PC-3 (cell line): ENCODE measurements around the gene LMO7. TPM values are rescaled to one million over a fixed set of nuclear protein-coding genes. Genes with fewer than 3 reads are reported as not detected.
"Not testable (repeated sequence)": the region's sequence is repeated elsewhere in the genome, so short reads cannot be mapped to it uniquely, and the experiment has no call there.

Experiments
- ATAC-seq: fragments of 200-7000 bp; cut with Tn5 transposase; 2 replicates; pipeline ENCODE4 v1.9.1; 2020; ENCODE audit warnings: mild to moderate bottlenecking, moderate library complexity
- BruUV-seq: library from RNA; stranded (reverse); fragments of 400-500 nt; replicated peaks from 2 replicates; lab custom pipeline; 2021; lab: Mats Ljungman, UMichigan
- CTCF ChIA-PET: fragments of 300-600 bp; sonication (Branson Sonifier 250); formaldehyde crosslinking; loops from one replicate; lab custom pipeline; 2022; ENCODE audit warnings: antibody characterized with exemption; lab: Charles Lee
- POLR2A ChIA-PET: fragments of 300-600 bp; sonication (Branson Sonifier 250); formaldehyde crosslinking; loops from one replicate; lab custom pipeline; 2022; ENCODE audit warnings: antibody characterized with exemption; ENCODE audit not compliant: unreplicated experiment; lab: Charles Lee
- DNase-seq: peaks from one replicate; pipeline ENCODE4 v3.0.0-alpha.2; 2015
- H2AFZ ChIP-seq: fragments of 300-600 bp; sonication (generic); 2 replicates; pipeline ENCODE4 v1.6.0; 2016; ENCODE audit warnings: antibody characterized with exemption, low read length
- H3F3A ChIP-seq: fragments of 300-600 bp; sonication (generic); one replicate; pipeline ENCODE4 v1.6.0; 2017; ENCODE audit warnings: antibody characterized with exemption, low read length, control low read depth, mild to moderate bottlenecking; ENCODE audit not compliant: unreplicated experiment
- H3K27ac ChIP-seq: fragments of 300-600 bp; sonication (generic); 2 replicates; pipeline ENCODE4 v1.5.1; 2016; ENCODE audit warnings: mild to moderate bottlenecking, low read length
- H3K27me3 ChIP-seq: fragments of 300-600 bp; sonication (generic); 2 replicates; pipeline ENCODE4 v1.6.1; 2016; ENCODE audit warnings: low read length, mixed read lengths
- H3K36me3 ChIP-seq: fragments of 300-600 bp; sonication (generic); 2 replicates; pipeline ENCODE4 v1.6.1; 2016; ENCODE audit warnings: low read depth, mixed run types, low read length, mixed read lengths
- H3K4me1 ChIP-seq: fragments of 300-600 bp; sonication (generic); 2 replicates; pipeline ENCODE4 v1.5.1; 2016; ENCODE audit warnings: low read length; ENCODE audit not compliant: insufficient read depth
- H3K4me2 ChIP-seq: fragments of 300-600 bp; sonication (generic); 2 replicates; pipeline ENCODE4 v1.6.0; 2016; ENCODE audit warnings: low read length
- H3K4me3 ChIP-seq: fragments of 300-600 bp; sonication (generic); 2 replicates; pipeline ENCODE4 v1.5.1; 2016; ENCODE audit warnings: mild to moderate bottlenecking, low read length, mixed read lengths
- H3K79me2 ChIP-seq: fragments of 300-600 bp; sonication (generic); 2 replicates; pipeline ENCODE4 v1.6.1; 2017; ENCODE audit warnings: low read length, mixed read lengths
- H3K9ac ChIP-seq: fragments of 300-600 bp; sonication (generic); 2 replicates; pipeline ENCODE4 v1.6.0; 2016; ENCODE audit warnings: mild to moderate bottlenecking, low read length
- H3K9me2 ChIP-seq: fragments of 300-600 bp; sonication (generic); replicated peaks from 2 replicates; pipeline ENCODE4 v1.6.1; 2016; ENCODE audit warnings: mixed run types, low read length, mixed read lengths
- H3K9me3 ChIP-seq: fragments of 300-600 bp; sonication (generic); 2 replicates; pipeline ENCODE4 v1.6.1; 2016; ENCODE audit warnings: low read length, mixed read lengths
- H4K20me1 ChIP-seq: fragments of 300-600 bp; sonication (generic); 2 replicates; pipeline ENCODE4 v1.6.1; 2016; ENCODE audit warnings: low read length, mixed read lengths
- EZH2 ChIP-seq: fragments of 300-600 bp; sonication (generic); IDR thresholded peaks from one replicate; pipeline ENCODE4 v1.6.1; 2017; ENCODE audit warnings: antibody characterized with exemption, mild to moderate bottlenecking, low read length; ENCODE audit not compliant: unreplicated experiment
- EZH2phosphoT487 ChIP-seq: fragments of 300-600 bp; sonication (generic); IDR thresholded peaks from 2 replicates; pipeline ENCODE4 v1.6.1; 2018; ENCODE audit warnings: mild to moderate bottlenecking, antibody characterized with exemption, low read length, borderline replicate concordance
- intact Hi-C: fragments of 100-400 bp; cut with micrococcal nuclease; formaldehyde crosslinking; loops from 2 replicates; pipeline ENCODE4 v1.9.0; 2023
- total RNA-seq: library from RNA; depleted of rRNA; stranded (reverse); fragments of >200 nt; gene quantifications from 2 replicates; pipeline ENCODE4 v1.2.3, GENCODE V29; 2014
- TF ChIP-seq, protein P1 (sequence below): fragments of 300-600 bp; sonication (generic); conservative IDR thresholded peaks from 2 replicates; pipeline ENCODE4 v1.5.1; 2017; ENCODE audit warnings: antibody characterized with exemption, low read depth, mild to moderate bottlenecking, low read length

Gene LMO7
- total RNA-seq, 1 experiment from 2014 or later = 83.6 TPM

DNA sequence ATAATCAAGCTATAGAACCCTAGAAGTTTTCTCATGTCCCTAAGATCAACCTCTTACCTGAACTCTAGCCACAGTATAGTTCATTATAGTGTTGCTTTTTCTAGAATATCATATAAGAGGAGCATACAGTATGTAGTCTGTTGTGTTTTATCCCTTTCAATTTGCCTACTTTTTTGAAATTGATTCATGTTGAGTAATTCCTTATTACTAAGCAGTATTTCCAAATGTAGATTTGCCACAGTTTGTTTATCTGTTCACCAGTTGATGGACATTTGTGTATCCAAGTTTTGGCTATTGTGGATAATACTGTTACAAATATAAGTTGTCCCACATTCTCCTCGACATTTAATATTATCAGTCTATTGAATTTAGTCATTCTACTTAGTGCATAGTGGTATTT, 138.0 kb downstream of the LMO7 start:
- Histone ChIP-seq H3K27ac (peak overlapping the region; percentile 95), H4K20me1 (no peaks in the 10 kb centered on the region), H3K4me3 (no peak overlapping the region), H3K27me3 (no peaks in the 10 kb centered on the region), H3F3A (no peaks in the 10 kb centered on the region), H3K9me2 (no peaks in the 10 kb centered on the region), H3K9me3 (no peaks in the 10 kb centered on the region), H3K4me1 (peaks cover 69% of the 10 kb centered on the region), H3K4me2 (no peak overlapping the region), H3K79me2 (peaks cover 72% of the 10 kb centered on the region), H2AFZ (no peak overlapping the region), H3K36me3 (peaks cover 19% of the 10 kb centered on the region), H3K9ac (no peak overlapping the region)
- POLR2A ChIA-PET = no interaction called here
- DNase-seq (no peak), ATAC-seq (no peak)
- intact Hi-C loops = no loop called here
- CTCF ChIA-PET = no interaction called here
- BruUV-seq = no TSS peak
- TF ChIP-seq, protein P1, sequence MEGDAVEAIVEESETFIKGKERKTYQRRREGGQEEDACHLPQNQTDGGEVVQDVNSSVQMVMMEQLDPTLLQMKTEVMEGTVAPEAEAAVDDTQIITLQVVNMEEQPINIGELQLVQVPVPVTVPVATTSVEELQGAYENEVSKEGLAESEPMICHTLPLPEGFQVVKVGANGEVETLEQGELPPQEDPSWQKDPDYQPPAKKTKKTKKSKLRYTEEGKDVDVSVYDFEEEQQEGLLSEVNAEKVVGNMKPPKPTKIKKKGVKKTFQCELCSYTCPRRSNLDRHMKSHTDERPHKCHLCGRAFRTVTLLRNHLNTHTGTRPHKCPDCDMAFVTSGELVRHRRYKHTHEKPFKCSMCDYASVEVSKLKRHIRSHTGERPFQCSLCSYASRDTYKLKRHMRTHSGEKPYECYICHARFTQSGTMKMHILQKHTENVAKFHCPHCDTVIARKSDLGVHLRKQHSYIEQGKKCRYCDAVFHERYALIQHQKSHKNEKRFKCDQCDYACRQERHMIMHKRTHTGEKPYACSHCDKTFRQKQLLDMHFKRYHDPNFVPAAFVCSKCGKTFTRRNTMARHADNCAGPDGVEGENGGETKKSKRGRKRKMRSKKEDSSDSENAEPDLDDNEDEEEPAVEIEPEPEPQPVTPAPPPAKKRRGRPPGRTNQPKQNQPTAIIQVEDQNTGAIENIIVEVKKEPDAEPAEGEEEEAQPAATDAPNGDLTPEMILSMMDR = no peak
- no peak for TF ChIP-seq EZH2phosphoT487
- TF ChIP-seq EZH2 = no peak

DNA sequence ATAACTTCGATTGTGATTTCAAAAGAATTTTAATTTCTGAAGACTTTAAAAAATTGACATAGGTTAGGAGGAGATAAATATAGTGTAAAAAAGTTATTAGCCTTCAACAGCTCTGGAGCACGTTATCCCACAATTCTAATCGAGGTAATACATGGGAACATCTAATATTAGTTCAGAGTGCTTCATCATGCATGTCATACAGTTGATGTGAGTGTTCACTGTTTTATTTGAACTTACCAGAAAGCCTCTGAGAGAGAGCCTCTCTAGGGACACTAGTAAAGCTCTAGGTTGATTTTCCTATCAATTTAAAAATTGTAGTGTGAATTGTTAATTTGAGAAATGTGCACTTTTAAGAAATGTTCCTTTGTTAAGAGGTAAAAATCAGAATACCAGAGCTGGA, 140.4 kb downstream of the LMO7 start:
- Histone ChIP-seq H3K27me3 (no peaks in the 10 kb centered on the region), H3K4me3 (no peak overlapping the region), H3K27ac (peak overlapping the region; percentile 73), H4K20me1 (no peaks in the 10 kb centered on the region), H3K4me2 (no peak overlapping the region), H3K4me1 (peaks cover 46% of the 10 kb centered on the region), H3K36me3 (peaks cover 24% of the 10 kb centered on the region), H3F3A (no peaks in the 10 kb centered on the region), H2AFZ (no peak overlapping the region), H3K9ac (peak overlapping the region; percentile 53), H3K9me3 (no peaks in the 10 kb centered on the region), H3K79me2 (peaks cover 62% of the 10 kb centered on the region), H3K9me2 (no peaks in the 10 kb centered on the region)
- intact Hi-C loops = no loop called here
- ATAC-seq (no peak), DNase-seq (no peak)
- BruUV-seq = no TSS peak
- TF ChIP-seq, protein P1 = no peak
- TF ChIP-seq EZH2phosphoT487 = no peak
- TF ChIP-seq EZH2 = no peak
- ChIA-PET POLR2A (no interaction called here), CTCF (no interaction called here)

DNA sequence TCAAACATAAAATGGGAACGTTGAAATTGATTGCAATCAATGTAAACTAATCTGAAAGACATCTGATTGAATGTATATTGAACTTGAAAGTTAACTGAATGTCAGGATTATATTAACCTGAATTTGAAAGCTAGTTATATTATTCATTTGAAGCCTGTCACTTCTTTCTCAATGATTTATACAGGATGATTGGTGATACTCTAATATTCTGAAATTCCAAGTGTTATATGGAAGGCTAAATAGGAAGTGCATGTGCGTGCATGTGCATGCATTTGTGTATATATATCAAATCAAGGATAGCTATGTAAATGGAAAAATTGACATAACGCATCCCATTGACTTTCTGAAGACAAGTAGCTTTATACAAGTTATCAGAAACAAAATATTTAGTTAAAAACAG, 143.3 kb downstream of the LMO7 start:
- H3K4me2 ChIP-seq = no peak overlapping the region
- H4K20me1 ChIP-seq = 0 out of 2 replicates have a peak, but pooled peaks cover 4% of the 10 kb centered on the region
- no TSS peak for BruUV-seq
- H3K9ac ChIP-seq = no peak overlapping the region
- H3K27me3 ChIP-seq = no peaks in the 10 kb centered on the region
- DNase-seq (no peak), ATAC-seq (no peak)
- TF ChIP-seq, protein P1 = no peak
- TF ChIP-seq EZH2 (no peak), EZH2phosphoT487 (no peak)
- H3K27ac ChIP-seq = no peak overlapping the region
- ChIA-PET POLR2A (no interaction called here), CTCF (no interaction called here)
- peaks cover 26% of the 10 kb centered on the region for H3K4me1 ChIP-seq
- H3K9me2 ChIP-seq = no peaks in the 10 kb centered on the region
- no peaks in the 10 kb centered on the region for H3F3A ChIP-seq
- H3K9me3 ChIP-seq = no peaks in the 10 kb centered on the region
- H3K79me2 ChIP-seq = peaks cover 61% of the 10 kb centered on the region
- no peak overlapping the region for H2AFZ ChIP-seq
- H3K36me3 ChIP-seq = peaks cover 21% of the 10 kb centered on the region
- no peak overlapping the region for H3K4me3 ChIP-seq
- intact Hi-C loops = no loop called here

DNA sequence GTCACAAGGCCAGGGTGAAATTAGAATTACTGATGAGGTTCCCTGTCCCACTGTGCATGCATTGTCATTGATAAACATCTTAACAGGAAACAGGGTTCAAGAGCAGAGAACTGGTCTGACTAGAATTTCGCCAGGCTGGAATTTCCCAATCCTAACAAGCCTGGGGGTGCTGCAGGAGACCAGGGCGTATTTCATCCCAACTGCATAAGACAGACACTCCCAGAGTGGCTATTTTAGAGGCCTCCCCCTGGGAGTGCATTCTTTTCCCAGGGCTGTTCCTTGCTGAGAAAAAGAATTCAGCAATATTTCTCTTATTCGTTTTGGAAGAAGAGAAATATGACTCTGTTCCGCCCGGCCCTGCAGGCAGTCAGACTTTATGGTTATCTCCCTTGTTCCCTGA, 144.0 kb downstream of the LMO7 start:
- H3K36me3 ChIP-seq = peaks cover 17% of the 10 kb centered on the region
- H4K20me1 ChIP-seq, BruUV-seq, intact Hi-C loops, DNase-seq, H2AFZ ChIP-seq, ATAC-seq, H3K9me3 ChIP-seq, H3K27me3 ChIP-seq, CTCF ChIA-PET, H3K4me3 ChIP-seq, H3K27ac ChIP-seq, POLR2A ChIA-PET, H3F3A ChIP-seq, H3K4me2 ChIP-seq, H3K9me2 ChIP-seq, H3K9ac ChIP-seq: not testable (repeated sequence)
- peaks cover 25% of the 10 kb centered on the region for H3K4me1 ChIP-seq
- peaks cover 58% of the 10 kb centered on the region for H3K79me2 ChIP-seq
